HG03139 (cell line): ENCODE results near the gene UQCC5.

Experiments used
- ATAC-seq: cut with Tn5 transposase; IDR thresholded peaks from one replicate; pipeline ENCODE4 v1.9.1; 2021; ENCODE audit not compliant: unreplicated experiment

Gene UQCC5

DNA sequence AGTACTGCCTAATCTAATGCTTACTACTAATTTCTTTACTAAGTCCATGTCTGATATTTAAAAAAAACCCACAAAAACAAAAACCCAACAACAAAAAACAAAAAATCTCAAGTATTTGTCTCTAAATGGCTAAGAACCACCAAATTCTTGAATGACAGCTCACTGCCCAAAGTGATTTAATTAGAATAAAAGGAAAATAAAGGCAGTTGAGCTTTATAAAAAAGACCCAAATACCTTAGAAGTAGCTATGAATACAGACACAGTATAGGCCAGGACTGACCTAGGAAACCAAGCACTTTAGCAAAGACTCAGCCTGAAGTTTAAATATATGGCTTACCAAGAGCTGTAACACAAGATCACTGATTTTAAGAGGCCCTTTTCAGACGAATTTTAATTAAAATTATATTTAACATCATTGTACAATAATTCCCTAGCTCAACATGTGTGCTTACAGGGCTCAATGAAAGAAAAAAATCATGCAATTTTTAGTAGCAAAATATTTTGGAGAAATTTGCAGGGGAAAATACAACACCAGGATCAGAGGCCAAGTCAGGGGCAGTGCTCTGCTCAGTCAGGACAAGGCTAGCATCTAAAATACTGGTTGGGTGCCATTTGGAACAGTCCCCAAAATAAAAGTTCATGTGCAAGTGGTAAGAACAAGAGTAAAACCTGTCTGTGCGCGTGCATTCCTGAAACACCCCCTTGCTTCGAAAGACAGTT, 24.8 kb downstream of the UQCC5 start:
- no peak for ATAC-seq

DNA sequence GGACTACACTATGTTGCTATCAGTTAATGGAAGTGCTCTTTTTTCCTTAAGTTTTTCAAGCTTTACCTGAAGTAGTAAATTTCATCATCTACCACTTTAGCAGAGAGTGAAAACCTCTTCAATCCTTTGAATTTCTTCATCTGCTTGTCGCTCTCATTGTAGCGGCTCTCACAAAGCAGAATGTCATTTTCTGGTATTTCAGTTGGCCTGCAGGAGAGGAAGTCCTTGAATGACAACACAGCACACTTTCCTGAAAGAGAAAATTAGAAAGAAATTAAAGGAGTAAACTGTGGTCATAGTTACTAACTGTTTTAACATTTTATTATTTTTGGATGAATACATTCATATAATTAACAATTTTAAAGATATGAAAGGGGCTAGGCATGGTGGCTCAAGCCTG, 27.6 kb downstream of the UQCC5 start:
- no peak for ATAC-seq

DNA sequence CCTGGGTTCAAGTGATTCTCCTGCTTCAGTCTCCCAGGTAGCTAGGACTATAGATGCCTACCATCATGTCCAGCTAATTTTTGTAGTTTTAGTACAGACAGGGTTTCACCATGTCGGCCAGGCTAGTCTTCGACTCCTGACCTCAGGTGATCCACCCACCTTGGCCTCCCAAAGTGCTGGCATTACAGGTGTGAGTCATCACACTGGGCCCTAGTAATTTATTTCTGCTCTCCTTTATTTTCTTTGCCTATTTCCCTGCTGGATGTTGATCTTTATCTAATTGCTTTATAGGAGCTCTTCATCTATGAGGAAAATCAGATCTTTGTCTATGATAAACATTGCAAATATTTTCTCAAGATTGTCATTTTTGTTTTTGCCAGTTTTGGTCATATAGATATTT, 31.7 kb downstream of the UQCC5 start:
- ATAC-seq = no peak

DNA sequence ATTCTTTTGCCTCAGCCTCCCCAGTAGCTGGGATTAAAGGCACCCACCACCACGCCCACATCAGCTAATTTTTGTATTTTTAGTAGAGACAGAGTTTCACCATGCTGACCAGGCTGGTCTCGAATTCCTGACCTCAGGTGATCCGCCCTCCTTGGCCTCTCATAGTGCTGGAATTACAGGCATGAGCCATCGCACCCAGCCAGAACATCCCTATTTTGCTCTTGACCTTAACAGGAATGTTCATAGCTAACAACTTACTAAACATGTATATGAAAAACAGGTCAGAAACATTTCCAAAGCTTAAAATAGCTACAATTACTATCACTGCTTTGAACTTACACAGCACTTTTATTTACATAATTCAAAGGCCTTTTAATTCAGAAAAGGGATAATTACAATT, 33.7 kb downstream of the UQCC5 start:
- no peak for ATAC-seq

DNA sequence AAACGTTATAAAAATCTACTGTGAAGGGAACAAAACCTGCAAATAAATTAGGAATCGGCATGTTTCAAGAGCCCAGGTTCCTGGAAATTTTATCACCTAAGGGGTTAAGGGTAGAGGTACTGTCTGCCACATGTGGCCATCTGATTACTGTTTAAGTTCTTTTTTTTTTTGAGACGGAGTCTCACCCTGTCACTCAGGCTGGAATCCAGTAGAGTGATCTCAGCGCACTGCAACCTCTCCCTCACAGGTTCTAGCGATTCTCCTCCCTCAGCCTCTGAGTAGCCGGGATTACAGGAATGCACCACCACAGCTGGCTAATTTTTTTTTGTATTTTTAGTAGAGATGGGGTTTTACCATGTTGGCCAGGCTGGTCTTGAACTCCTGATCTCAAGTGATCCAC, 35.8 kb downstream of the UQCC5 start:
- ATAC-seq = no peak

DNA sequence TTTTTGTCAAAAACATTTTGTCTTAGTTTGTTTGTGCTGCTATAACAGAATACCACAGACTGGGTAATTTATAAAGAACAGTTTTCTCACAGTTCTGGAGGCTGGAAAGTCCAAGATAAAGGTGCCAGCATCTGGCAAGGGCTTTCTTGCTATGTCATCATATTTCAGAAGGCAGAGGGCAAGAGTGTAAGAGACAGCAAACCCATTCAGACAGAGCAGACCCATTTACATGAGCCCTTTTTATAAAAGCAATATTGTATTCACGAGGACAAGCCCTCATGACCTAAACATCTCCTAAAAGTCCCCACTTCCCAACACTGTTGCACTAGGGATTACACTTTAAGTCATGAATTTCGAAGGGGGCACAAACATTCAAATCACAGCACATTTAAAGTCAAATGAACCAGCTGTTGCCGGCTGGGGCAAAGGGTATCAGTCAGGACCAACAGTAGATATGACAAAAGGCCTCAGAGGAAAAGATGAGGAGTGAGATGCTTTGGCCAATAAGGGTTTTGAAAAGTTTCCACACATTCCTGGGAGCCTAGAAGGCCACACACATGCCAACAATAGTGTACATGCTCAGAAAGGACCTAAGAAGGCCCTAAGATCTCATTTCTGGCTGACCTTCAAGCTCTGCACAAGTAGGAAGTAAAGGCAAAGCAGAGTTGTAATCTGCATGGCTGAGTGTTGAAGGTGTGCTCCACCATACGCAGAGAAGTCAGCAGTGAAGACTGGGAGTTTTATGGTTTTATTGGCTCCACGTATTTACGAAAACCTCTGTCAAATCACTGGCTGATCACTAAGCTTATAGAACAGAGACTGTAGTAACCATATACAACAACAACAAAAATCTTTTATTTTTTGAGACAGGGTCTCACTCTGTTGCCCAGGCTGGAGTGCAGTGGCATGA, 37.9 kb downstream of the UQCC5 start:
- no peak for ATAC-seq
